Stimulated activated CD4-positive, alpha-beta T cell treated with anti-CD3 and anti-CD28 coated beads, Interleukin-2, amount 100 ng/mL, for 48 hours (primary cell): ENCODE results near the gene ARHGAP25.

Experiments used
- DNase-seq, 2 donors: peaks; one replicate each; pipeline ENCODE4 v3.0.0-alpha.2; 2020

ARHGAP25 gene

GRCh38 chr2:68734688-68735525 is at the start of gene ARHGAP25:
TSS of gene ARHGAP25 (plus strand) at chr2:68734811. CDS start at chr2:68735200, 389 bp downstream.
- DNase-seq: peak in 1 of 2 donors; percentile 46

GRCh38 chr2:68686178-68686577 is 48.4 kb upstream of the ARHGAP25 start:
- DNase-seq: no peak

DNA sequence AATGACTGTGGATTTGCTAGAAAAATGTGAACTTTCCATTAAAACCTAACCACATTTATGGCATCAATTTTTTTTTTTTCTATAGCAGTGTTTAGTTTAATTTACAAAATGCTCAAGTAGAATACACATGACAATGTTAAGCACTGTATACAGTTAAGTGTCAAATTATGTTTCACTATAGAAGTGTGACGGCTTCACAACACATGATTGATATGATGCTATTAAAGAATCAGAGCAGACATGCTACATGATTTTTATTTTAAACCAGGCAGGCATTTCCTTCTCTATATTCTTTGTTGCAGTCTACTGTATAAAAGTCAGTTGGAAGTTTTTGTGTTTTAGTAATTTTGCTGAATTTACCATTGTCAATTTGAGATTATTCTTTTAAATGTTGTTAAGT is 47.6 kb upstream of the ARHGAP25 start:
- no peak for DNase-seq

DNA sequence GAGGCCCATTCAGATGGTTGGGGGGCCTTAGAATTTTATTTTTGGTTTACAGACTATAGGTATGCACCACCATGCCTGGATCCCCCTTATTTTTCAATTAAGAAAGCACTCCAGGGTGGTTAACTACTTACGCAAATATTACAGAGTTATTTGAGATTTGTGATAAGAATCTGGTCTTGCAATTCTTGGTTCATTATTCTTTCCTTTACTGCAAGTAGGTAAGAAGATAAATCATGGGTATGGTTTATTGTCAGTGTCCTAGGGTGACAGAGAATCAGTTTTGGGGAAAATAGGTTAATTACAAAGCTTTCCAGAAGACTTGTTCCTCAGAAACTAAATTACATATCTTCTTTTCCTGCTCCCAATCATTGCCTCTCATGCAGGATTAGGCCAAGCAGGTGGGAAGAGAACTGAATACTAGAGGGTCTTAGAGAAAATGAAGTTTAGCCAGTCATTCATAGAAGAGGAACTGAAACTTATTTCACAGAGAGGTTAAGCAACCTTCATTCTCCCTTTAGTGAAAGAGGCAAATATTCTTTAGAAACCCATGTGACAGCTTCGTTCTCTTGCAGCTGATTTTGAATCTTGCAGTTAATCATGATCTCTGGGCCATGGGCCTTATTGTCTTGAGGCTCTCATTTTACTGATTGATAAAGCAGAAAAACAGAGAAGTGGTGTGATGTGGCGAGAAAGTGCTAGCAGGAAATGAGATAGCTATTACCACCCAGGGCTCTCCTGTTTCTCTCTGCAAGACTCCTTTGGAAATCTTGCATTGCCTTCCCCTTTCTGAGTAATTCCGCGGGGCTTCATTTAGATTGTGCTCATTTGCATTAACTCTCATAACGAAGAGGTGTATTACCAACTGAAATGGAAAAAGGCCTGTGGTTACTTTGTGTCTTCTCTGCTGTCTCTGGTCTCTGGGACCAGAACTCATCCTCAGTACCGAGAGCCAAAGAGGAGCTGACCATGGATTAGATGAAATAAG is 44.8 kb upstream of the ARHGAP25 start:
- peak; percentile 8 to 9 for DNase-seq

- no peak for DNase-seq
Observed at GRCh38 chr2:68690851-68691250, 43.8 kb upstream of the ARHGAP25 start.

DNA sequence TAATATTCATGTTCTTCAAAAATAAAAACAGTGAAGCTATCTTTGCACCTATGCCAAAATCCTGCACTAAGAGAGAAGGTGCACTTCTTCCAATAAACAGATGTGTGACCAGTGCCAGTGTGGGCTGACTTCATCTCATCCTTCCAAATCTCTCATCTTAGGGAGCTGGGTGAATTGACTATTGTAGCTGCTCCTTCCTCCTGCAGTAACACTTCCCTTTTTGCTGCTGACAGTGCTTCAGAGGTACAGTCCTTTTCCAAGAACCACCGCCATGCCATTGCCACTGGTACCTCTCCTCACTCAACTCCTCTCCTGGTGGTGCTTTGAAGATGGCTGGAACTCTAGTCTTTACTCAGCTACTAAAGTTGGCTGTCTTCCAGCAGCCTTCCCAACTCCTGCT is 42.1 kb upstream of the ARHGAP25 start:
- no peak for DNase-seq

- no peak for DNase-seq
Observed at GRCh38 chr2:68693951-68694350, 40.7 kb upstream of the ARHGAP25 start.

DNA sequence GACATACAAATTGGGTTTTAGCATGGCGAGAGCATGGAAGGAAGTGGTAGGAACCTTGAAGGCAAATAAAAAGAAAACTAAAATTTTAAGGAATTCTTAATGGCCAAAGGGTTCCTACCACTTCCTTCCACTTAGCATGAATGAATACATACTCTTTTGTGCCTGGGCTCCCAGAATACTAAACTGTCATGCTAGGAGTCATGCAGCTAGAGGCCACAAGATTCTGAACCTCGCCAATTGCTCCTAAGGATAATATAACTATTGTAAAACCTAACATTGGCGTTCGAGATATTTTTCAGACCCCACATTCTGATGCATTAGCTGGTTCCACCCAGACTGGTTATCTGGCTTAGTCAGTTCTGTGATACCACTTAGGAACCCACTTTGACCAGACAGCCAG is 38.6 kb upstream of the ARHGAP25 start:
- DNase-seq: no peak

DNA sequence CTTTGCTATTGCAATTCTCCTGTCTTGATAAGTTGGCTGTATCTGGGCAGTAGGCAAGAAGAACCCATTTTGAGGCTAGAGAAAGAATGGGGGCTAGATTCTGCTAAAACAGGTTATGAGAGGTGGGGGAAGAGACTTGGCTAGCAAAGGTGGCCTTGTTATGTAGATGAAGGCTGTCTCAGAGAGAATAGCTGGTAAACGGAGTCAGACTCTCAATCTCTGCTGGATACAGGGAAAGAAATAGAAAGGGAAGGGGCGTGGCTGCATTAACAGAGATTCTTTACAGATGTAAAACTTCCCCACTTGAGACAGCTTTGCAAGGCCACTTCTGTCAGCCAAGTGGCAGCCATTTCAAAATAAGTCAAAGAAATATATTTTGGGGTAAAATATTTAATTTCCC is 38.1 kb upstream of the ARHGAP25 start:
- DNase-seq: no peak

GRCh38 chr2:68698567-68699377 is 35.8 kb upstream of the ARHGAP25 start:
- no peak for DNase-seq

GRCh38 chr2:68700560-68700959 is 34.1 kb upstream of the ARHGAP25 start:
- DNase-seq: no peak

DNA sequence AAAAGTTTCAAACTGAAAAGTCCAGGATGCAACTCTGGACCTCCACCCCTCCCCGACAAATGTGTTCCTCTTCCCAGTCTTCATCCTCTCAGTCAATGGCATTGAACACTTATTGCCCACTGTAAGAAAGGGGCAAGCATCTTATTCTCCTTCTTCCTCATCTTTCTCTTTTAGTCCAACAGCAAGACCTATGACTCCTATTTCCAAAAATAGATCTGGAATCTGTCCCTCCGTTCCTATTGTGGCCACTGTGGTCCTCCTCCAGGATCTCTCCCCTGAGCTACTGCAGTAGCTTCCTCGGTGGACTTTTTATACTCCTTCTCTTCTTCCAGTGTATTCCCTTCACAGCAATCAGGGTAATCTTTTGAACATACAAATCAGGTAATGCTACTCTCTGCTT is 28.0 kb upstream of the ARHGAP25 start:
- no peak for DNase-seq

DNA sequence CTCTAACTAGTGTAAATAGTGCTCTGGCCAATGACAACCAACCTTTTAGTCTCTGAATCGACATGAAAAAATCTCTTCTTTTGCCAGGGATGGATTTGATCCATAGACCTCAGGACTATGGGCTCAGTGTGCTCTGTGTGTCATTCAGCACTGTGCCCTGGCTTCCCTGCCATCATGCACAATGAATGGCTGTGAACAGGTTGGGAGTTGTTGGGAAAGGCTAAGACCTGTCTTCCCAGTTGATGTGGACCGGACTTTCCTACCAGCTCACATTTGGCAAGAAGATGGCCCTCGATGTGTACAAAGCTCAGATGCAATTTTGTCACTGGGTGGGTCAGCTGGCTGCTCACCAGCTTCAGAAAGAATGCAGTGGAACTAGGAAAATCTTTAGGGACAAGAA is 26.0 kb upstream of the ARHGAP25 start:
- no peak for DNase-seq

GRCh38 chr2:68709421-68709911 is 25.1 kb upstream of the ARHGAP25 start:
- no peak for DNase-seq

DNA sequence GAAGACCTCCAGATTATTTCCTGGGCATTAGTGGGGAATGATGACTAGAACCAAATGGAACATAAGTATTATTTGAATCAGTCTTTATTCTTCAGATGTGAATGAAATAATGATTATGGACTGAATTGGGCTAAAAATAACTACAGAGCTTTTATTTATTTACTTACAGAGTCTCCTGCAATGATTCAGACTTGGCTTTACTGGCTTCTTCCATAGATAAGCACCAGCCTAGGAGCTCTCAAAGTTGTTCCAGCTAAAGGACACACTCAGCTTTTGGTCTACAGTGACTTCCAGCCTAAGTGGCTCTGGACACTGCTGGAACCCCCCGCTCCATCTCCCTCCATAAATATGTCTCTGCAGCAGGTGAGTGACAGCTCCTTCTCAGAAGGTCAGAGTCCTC is 24.3 kb upstream of the ARHGAP25 start:
- DNase-seq: no peak

DNA sequence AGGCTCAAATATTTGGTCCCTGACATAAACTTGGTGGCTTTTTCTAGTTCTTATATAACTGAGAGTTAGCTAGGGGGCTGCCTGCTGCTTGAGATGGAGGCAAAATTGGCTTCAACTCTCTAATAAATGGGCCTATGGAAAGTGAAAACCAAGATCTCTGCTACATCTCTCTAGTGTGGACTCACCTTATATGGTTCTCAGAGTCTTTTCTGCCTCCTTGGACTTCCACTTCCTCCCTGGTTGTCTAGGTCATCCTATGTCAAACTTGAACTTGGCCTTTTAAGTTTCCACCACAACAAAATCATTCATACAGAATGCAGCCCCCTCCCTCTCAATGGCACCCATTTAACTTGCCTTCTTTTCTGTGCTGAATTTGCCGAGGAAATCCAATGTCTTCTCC is 23.9 kb upstream of the ARHGAP25 start:
- no peak for DNase-seq

DNA sequence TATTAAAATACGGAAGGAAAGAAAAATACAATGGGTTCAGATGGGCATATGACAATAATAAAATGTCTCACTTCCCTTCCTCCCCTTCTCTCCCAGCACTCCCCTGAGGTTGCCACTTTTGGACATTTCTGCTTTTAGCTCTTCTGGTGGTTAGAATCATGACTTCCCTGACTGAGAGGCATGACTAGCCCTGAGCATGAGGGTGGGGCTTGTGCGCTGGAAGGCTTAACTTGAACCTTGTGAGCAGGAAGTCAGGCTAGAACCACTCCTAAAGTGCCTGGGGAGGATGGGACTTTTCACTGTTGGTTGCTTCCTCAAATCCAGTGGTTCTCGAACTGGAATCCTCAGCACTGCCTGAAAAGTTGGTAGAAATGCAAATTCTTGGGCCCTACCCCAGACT is 19.7 kb upstream of the ARHGAP25 start:
- DNase-seq: no peak

DNA sequence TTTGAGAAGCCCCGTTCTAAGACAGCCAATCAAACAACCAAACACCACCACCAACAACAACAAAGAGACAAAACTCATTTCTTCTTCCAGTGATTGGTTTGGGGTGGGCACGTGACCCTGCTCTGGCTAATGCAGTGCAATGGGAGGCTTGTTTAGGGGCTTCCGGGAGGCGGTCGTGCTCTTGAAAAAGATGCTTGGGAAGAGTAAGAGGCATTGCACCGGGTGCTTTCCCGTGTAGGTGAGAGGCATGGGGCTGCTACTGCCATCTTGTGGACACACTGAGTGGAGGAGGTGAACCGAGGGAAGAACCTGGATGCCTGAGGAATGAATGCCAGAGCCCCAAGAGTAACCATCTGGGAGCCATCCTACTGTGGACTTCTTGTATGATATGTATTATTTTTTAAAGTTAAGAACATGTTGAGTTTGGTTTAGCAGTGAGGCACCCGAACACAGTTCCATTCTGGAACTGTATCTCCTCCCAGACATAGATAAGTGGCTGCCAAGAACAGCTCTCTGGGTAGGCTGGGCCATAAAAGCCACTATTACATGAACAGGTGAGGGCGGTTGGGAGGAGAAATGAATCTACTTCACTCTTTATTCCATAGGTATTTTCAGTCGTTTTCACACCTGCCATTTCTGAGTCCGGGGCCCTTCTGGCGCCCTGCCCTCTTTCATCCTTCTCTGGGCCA is 19.1 kb upstream of the ARHGAP25 start:
- peak; percentile 53 to 60 for DNase-seq

DNA sequence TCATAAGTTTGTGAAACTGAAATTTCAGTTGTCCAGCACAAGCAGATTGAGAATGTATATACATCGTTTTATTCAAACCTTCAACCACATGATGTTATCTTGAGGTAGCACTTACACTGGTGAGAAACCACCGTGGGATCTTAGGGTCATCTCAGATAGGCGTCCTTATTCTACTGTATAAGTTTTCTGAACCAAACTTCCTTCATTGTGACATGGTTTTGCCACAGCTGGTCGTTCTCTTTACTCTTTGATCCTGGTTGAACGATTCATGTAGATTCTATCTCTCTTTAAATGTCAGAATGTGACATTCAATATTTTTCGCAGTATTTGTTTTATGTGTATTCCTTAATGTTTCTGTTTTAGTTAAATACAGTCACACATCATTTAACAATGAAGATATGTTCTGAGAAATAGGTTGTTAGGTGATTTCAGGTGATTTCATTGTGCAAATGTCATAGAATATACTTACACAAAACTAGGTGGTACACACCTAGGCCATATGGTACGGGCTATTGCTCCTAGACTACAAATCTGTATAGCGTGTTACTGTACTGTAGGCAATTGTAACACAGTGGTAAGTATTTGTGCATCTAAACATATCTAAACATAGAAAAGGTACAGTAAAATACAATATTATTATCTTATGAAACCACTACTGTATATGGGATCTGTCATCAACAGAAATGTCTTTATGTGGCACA is 17.9 kb upstream of the ARHGAP25 start:
- DNase-seq: no peak

DNA sequence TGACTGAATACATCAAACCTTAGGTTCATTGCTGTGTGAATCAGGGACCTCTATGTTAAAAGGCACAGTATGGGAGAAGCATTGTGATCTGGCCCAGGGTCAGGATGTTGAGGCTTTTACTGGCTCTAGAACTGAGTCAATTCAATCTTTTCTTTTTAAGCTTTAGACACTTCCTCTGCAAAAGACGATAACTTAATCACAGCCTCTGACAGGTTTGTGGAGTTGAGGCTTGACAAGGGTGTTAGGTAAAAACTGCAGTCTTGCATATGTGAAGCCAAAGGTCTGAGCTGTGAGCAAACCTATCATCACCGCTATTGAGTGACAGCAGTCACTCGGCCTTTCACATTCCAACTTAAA is 17.3 kb upstream of the ARHGAP25 start:
- DNase-seq: no peak

- no peak for DNase-seq
Observed at GRCh38 chr2:68719912-68720311, 14.7 kb upstream of the ARHGAP25 start.

DNA sequence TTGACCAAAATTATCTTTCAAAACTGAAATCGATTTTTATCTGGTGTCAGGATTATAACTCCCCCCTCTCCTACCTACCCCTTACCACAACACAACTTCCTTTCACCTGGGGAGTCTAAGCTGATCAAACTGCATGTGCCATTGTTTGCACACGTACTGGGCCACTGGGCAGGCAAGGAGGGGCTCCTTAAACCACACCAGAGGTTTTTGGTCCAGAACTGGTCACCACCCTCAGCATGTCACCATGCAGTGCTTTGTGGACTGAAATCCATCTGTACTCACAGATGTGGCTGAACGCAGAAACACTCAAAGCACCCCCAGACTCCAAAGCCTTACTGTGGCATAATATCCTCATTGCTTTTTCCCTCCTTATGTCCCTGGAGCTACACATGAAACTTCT is 13.9 kb upstream of the ARHGAP25 start:
- DNase-seq: no peak
